GM21526 (cell line): ENCODE data around the gene STK11.

Source experiments
- ATAC-seq: cut with Tn5 transposase; IDR thresholded peaks from one replicate; pipeline ENCODE4 v1.9.1; 2021; ENCODE audit warnings: moderate library complexity; ENCODE audit not compliant: unreplicated experiment, low FRiP score

STK11 gene

DNA sequence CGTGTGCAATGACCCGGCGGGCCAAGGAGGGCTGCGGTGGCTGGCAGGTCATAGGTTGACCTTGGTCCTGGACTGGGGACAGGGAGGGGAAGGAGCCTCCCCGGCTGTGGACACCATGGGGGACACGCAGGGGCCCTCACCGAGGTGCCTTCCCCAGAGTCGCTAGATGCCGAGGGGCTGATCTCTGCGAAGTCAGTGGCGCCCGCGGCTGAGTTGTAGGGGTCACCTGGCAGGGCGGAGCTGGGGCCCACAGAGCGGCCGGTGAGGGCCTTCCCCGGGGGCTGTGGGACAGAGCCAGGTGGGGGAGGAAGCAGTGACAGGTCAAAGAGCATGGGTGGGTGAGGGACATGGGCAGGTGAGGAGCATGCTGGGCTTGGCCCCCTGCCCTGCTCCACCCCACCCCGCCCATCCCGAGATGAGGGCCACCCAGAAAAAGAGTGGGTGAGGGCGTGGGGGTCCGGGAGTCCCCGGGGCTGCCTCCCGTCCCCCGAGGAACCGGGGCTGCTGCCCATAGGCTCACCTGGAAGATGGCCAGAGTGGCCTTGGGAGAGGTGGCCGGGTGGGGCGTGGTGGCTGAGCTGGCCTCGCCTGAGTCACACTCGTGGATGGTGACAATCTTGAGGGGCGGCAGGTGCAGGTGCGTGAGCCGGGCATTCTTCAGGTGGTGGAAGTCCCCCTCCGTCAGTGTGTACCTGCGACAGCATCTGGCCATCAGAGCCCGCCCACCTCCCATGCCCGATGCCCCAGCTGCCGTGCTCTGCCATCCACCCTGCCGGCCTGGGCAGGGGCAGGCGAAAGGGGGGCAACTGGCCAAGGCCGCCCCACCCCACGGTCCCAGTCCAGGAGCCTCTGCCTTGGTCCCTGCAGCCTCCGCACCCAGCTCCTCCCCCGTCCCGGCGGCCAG is 28.7 kb downstream of the STK11 start:
- no peak for ATAC-seq

DNA sequence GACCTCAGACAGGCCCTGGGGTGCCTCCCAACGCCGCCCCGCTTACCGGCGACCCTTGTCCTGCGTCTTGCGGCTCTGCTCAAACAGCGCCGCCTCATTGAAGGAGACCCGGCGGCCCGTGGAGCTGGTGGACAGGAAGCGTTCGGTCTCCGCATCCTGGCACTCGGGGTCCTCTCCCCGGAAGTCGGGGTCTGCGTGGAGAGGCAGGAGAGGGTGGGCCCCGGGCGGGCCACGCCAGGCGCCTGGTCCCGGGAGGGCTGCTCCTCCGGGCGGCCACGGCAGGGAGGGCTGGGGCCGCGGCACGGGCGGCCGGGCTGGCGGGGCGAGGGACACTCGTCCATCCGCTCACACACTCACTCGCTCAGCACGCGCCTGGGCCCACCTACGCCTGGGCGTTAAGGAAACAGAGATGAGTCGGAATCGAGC is 29.4 kb downstream of the STK11 start:
- ATAC-seq = no peak

DNA sequence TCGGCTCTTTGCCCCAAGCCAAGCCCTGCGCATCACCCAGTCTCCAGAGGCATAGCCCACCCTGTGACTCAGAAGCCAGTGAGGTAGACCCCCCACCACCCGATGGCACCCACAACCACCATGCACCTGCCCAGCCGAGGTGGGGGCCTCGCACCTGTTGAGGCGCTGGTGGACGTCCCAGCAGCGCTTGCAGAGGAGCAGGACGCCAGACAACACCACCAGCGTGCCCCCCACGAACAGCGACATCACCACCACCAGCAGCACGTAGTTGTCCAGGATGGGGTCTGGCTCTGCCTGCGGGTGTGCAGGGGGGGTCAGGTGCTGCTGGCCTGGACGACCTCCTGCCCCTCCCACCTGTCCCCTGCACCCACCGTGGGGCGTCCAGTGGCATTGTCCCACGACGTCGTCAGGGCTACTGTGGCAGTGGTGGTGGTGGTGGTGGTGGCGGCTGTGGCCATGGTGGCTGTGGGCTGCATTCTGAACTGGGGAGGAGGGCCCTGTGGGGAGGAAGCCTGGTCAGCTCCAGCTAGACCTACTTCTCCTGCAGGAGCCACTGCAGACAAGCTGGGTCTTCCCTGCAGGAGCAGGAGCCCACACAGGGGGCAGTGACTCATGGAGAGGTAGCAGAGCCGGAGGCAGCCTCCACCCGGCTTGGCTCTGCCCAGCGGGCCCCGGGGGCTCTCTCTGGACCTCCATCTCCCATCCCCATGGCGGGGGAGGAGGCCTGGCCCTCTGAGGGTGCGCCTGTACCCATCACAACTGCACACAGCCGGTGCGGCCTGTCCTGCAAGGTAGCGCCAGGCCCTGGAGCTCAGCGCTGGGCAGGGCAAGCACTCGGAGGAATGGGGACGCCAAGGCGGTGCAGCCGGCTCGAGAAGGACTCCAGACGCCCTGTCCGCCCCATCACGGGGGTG is 30.3 kb downstream of the STK11 start:
- ATAC-seq = no peak

DNA sequence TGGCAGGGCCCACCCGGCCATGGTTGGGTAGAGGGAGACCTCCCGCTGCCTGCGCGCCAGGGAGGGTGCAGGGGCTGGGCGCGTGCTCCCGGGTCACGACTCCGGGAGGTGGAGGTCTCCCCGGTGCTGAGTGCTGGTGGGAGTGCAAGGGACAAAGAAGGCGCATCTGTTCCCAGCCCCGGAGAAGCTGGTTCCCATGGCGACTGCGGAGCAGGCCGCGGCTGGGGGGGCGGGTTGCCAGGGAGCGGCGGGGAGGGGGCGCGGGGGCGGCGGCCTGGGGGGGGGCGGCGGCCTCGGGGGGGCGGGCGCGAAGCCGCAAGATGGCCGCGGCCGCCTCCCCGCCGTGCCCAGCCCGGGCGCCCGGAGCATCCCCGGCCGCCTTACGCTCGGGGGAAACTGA is 31.0 kb downstream of the STK11 start:
- no peak for ATAC-seq

DNA sequence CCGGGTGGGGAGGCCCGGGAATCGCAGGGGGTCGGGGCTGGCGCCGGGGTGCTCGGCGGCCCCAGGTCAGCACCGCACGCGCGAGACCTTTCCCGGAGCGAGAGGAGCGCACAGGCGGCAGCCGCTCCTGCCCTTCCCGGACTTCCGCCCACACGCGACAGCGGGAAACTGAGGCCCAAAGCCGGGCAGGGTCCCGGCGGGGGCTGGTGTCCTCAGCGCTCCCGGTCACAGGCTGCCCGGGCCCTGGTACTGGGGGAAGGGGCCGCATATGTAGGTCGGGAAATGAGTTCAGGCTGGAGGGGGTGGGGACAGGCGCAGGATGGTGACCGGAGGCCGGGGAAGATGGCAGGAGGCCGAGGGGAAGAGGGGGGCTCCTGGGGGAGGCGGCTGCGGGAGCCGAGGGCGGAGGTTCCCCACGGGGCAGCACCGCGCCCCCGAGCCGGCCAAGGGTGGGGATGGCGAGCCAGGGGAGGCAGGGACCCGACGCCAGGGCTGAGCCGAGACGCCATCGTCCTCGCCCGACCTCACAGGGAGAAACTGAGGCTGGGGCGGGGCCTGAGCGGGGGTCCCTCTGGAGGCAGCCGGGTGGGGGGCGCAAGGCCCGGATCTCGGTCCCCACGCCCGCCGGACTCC is 31.6 kb downstream of the STK11 start:
- no peak for ATAC-seq

DNA sequence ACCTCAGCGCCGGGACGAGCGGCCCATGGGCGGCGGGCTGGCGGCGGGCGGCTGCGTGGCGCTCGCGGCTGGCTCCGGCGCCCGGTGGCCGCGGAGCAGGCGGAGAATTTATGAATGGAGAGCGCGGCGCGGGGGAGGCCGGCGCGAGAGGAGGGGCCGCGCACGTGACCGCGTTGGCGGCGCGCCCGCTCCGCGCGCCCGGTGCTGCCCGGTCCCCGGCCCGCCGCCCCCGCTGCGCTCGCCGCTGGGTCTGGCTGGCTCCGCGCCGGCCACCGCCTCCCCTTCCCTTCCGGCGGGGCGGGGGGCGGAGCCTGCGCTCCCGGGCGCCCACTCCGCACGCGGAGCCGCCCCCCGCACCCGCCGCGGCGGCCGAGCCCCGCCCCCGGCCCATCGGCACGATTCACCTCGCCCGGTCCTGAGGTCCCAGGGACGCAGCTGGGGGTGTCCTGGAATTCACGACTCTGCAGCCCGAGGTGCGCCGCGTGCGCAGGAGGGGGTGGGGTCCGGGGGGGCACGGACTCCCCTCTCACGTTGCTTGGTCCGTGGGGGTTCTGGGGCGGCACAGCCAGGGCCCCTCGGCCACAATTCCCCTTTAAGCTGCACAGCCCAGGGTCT is 32.3 kb downstream of the STK11 start, which contains the start of gene CBARP:
Gene CBARP, minus strand, starts transcription at position 252 of the 615 bp plus-strand sequence. CDS start 1,905 bp downstream, outside the sequence.
- ATAC-seq = no peak

DNA sequence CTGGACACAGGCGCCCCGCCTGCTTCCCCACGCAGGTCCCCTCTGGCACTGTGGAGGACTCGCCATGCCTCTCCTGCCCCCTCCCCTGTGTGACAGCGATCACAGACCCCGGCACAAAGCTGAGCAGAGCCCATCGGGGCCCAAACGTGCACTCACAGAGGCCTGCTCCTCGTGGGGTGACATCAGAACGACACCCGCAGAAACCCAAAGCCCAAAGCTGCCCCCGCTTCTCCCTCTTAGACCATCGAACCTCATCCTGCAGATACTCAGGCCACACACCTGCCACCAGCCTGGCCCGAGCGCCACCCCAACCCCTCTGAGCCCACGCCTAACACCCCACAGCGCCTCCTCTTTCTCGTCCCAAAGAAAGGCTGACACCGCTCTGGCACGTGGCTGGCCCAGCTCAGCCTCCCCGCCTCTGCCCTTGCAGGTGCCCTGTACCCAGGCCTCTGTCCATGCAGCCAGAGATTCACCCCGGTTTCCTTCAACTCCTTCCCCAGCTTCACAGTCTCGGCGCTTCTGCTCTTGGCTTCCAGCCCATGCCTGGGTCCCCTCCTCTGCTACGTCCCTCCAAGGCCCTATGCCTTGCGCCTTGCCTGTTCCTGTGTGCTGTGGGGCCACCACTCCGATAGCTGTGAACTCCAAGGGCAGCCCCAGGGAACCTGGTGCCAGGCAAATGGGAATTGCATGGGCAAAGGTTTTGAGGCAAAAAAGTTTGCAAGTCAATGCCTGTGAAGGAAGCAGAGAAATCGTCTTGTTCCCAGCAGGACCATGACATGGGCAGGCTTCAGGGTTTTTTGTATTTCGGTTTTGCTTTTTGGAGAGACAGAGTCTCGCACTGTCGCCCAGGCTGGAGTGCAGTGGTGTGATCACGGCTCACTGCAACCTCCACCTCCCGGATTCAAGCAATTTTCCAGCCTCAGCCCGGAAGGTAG is 33.1 kb downstream of the STK11 start:
- no peak for ATAC-seq

DNA sequence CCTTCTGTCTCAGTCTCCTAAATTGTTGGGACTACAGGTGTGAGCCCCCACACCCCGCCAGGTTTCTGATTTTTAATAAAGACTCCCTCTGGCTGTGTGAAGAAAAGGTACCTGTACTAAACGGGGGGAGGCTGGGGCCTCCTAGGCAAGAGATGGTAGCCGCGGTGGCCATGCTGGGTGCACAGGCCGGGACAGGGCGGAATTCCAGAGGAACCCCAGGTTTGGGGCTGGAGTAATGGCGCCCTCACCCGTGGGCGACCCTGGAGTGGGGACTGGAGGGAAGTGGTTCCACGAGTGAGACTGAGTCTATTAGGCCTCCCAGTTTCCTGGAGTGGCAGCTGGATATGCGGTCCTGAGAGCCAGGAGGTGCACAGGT is 33.8 kb downstream of the STK11 start:
- ATAC-seq = no peak

DNA sequence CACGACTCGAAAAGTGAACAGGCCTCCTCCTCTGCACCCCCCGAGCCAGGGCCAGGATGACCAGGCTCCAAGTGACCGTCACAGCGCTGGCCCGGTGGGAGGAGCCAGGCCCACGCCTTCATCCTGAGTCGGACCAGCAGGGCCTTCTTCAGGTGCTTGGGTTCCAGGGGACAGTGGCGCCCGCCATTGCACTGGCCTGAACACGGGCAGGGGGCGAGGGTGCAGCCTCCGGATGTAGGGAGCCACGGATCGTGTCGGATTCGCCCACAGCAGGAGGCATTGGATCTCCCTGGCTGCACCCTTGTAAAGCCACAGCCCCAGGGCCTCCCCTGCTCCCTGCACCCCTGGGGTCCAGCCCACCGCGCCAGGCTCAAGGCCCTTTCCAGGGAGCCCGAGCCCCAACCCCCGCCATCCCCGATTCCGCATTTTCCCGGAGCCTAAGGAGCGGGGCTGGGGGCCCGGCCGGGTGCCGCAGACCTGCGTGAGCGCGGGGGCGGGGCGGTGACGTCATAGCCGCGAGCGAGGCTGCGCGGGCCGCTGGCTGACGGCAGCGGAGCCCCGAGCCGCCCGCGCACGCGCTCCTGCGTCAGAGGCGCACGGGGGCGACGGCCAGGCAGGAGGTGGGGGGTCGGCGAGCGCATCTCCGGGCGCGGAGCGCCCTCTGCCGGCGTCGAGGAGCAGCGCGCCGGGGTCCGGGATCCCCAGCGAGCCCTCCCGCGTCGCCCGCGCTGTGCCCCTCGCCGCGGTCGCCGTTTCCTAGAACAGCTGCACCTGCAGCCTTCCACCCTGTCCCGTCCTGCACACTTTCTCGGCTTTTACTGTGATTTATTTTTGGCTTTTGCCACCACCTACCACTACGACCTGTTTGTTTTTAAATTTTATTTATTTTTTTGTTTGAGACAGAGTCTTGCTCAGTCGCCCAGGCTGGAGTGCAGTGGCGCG is 34.5 kb downstream of the STK11 start:
- no peak for ATAC-seq

DNA sequence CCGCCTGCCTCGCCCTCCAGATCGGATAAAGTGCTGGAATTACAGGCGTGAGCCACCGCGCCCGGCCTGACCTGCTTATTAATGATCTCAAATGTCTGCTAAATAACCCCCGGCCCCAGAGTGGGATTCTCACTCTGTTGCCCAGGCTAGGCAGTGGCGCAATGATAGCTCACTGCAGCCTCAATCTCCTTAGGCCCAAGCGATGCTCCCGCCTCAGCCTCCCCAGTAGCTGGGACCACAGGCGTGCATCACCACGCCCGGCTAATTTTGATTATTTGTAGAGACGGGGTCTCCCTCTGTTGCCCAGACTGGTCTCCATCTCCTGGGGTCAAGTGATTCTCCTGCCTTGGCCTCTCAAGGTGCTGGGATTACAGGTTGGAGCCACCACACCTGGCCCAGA is 35.3 kb downstream of the STK11 start:
- no peak for ATAC-seq

DNA sequence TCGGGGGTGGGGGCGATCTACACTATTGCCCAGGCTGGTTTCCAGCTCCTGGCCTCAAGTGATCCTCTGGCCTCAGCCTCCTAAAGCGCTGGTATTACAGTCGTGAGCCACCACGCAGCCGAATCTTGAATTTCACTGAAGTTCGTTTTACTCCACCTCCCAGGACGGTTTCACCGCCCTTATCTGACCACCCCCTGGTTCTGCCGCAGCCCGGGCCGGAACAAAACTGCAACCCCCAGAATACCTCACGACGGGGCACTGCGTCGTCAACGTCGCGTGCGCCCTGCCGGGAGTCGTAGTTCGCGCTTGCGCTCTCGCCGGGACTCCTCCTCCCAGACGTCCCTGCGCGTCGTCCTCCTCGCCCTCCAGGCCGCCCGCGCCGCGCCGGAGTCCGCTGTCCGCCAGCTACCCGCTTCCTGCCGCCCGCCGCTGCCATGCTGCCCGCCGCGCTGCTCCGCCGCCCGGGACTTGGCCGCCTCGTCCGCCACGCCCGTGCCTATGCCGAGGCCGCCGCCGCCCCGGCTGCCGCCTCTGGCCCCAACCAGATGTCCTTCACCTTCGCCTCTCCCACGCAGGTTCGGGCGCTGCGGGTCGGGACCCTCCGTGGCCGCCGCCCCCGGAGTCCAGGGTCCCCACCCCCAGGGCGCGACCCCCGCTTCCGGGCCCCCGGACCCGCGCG is 36.0 kb downstream of the STK11 start, which contains the start of gene ATP5F1D:
Gene ATP5F1D, plus strand, starts transcription at position 335 of the 679 bp plus-strand sequence. Its CDS starts 100 bp downstream, at position 435.
- ATAC-seq = peak; percentile 31

DNA sequence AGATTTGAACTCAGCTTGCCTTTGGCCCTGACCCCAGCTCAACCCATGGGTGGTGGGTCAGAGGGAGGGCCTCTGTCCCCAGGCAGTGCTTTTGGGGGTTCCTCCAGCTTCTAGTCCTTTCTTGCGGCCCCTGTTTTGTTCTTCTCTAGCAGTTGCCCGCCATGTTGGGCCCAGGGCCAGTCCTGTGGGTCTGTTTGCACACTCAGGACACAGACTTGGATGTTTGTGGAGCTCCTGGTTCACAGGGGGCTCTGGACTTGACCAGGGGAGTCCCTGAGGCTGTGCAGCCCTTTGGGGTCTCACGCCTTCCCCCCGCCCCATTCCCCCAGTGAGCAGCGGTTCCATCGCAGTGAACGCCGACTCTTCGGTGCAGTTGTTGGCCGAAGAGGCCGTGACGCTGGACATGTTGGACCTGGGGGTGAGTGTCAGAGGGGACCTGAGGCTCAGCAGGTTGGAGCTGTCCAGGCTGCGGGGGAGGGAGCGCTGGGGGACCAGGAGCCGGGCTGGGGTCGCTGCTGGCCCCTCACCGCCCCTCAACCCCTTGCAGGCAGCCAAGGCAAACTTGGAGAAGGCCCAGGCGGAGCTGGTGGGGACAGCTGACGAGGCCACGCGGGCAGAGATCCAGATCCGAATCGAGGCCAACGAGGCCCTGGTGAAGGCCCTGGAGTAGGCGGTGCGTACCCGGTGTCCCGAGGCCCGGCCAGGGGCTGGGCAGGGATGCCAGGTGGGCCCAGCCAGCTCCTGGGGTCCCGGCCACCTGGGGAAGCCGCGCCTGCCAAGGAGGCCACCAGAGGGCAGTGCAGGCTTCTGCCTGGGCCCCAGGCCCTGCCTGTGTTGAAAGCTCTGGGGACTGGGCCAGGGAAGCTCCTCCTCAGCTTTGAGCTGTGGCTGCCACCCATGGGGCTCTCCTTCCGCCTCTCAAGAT is 38.5 kb downstream of the STK11 start:
- no peak for ATAC-seq

DNA sequence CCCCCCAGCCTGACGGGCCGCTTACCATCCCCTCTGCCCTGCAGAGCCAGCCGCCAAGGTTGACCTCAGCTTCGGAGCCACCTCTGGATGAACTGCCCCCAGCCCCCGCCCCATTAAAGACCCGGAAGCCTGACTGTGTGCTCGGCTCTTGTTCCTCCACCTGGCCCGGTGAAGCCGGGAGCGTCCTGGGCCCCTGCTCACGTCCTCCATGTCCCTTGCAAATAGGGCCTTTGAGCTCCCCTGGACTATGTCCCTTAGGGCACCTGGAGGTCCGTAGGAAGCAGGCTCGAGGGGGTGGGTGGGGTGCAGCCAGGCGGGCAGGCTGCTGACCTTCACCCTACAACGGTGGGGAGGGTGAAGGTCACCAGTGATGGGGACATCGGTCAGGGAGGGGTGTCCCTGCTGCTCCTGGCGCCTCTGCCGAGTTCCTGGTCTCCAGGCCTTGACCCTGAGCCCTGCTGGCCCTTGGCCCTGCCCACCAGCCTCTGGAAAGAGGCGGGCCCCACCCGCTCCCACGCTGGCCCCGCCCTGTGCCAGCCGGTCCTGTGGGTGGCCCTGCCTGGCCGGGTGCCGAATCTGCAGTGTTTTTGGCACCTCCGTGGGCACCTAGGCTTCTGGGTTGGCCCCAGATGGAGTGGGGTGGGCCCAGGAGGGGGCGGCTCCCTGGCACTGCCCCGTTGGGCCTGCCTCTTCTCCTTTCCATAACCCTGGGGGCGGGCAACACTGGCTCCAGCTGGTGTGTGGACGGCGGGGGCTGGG is 39.3 kb downstream of the STK11 start:
- no peak for ATAC-seq

DNA sequence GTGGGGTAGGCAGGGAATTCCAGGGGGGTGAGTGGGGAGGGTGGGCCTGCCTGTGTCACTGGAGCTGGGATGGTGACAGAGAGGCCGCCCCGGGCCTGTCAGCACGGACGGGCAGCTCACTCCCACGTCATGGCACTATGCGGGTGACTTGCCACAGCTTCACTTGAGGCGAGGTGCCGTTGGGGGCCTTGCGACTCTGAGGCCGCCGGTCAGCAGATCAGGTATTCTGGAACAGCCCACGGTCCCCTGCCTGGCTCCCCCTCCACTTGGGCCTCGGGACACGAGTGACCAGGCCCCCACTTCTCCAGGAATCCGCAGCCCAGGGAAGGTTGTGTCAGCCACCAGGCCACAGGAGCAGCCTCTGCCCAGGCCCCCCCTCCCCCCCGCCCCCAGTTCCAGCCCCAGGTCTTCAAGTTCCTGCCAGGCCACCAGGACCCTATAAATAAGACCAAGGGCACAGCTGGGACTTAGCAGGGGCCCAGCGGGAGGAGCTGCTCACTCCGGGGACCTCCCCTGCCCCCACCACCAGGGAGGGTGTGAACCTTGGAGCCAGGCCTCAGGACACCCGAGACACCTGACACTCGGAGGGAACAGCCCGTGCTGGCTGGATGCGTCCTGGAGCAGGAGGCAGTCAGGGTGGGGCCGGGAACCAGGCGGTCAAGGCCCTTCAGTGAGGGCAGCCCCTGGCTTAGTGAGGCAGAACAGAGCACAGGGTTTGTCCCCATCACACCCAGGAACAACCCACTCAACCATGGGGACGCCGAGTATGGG is 40.1 kb downstream of the STK11 start:
- no peak for ATAC-seq
